A172 (cell line): ENCODE results near the gene PSMD1. TPM values are rescaled to one million over a fixed set of nuclear protein-coding genes. Genes with fewer than 3 reads are reported as not detected.

Experiments
- DNase-seq: peaks from one replicate; pipeline ENCODE4 v3.0.0-alpha.2; 2015; ENCODE audit warnings: low spot score
- total RNA-seq: library from RNA; depleted of rRNA; stranded (reverse); fragments of >200 nt; shearing (Covaris generic); gene quantifications from 2 replicates; pipeline ENCODE4 v1.2.3, GENCODE V29; 2014

The PSMD1 gene
- total RNA-seq, 1 experiment from 2014 or later, result 259 TPM

DNA sequence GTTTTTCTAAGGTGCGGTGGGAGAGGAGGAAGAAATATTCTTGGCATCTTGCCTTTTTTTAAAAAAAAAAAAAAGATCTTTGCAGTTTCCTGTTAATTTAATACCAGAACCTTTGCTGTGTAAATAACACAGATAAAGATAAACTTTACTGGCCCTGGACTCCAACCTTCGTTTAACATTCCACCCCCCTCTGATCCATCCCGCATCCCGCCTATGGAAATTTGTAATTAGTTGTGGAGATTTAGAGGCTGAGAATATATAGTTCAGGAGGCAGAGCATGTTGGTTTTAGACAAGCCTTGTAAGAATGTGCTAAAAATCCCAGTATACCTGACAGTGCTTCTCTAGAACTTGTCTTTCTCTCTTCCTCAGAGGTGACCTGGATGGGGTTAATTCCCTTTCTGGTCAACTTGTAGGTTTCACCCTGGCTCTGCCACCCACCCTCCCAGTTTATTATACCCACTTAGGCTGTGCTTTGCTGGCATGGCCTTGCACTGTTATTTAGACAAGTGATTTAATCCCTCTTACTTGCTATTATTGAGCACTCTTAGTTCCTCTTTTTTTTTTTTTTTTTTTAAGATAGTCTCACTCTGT, 22.3 kb upstream of the PSMD1 start:
- DNase-seq, result no peak

GRCh38 chr2:231036131-231036530, 20.5 kb upstream of the PSMD1 start:
- DNase-seq, result no peak

DNA sequence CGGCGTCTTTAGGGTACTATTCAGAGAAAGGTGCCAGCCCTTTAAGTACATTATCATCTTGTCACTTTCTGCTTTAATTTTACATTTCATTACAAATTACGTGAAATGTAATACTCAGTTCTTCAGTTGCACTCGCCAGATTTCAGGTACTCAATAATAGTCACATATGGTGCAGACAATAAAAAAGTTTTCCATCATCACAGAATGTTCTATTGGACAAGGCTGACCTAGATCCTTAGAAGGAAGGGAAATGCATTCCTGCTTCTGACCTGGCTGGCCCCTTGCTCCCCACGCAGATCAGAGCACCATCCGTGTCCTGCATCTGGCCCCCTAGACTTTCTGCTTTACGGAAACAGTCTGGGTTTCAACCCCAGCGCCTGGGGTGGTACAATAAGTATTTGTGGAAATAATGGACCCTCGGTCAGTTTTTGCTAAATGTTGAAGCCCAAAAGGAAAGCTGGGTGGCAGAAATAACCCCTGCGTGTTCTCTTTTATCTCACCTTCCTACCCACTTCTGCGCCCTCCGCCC, 20.0 kb upstream of the PSMD1 start:
- no peak for DNase-seq

DNA sequence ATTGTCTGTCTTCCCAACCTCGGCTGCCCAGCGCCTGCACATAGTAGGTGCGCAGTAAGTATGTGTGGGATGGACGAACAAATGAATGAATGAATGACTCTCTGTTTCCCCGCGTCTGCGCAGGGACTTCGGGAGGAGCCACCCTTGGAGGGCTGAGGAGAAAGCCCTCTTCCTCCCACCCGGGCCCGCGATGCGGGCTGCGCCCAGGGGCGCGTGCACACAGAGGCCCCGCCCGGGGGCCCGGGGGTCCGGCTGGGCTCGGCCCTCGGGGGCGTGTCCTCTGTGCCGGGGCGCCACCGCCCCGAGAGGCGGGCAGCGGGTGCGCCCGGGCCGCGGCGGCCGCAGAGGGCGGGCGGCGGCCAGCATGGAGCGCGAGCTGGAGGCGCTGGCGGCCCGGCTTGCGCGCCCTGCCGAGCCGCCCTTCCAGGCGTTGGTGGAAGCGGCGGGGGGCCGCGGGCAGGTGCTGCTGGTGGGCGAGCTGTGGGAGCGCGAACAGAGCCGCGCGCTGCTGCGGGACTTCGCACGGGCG, 19.4 kb upstream of the PSMD1 start, which contains the start of gene C2orf72:
Gene C2orf72 (plus strand): TSS at position 322 of the 529 bp plus-strand sequence. CDS start 43 bp downstream, at position 365.
- no peak for DNase-seq

DNA sequence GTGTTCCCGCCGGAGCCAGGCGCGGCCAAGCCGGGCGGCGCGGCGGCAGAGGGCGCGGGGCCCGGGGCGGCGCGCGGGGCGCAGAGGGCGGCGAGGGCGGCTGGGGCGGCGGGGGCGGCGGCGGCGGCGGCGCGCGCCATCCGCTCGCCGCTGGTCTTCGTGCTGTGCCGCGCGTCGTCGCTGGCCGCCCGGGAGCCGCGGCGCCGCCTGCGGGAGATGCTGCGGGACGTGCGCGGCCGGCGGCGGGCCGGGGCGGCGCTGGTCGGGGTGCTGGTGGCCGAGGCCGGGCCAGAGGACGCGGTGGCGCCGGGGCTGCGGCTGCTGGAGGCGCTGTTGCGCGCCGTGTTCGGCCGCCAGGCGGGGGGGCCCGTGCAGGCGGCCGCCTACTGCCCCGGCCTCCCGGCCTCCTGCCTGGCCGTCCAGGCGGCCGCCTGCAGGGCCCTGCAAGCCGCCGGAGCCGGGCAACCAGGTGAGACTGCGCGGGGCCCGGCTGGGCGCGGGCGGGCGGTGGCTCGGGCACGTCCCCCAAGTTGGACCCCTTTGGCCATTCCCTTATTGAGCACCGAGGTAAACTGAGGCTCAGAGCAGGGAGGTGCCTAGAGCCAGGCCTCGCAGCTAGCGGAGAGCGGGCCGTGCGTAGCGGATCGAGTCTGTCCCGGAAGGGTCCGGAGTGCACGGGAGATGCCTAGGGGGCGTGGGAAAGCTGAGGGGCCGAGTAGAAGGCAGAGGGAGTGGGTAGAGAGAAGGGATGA, 18.8 kb upstream of the PSMD1 start:
- DNase-seq, result no peak

DNA sequence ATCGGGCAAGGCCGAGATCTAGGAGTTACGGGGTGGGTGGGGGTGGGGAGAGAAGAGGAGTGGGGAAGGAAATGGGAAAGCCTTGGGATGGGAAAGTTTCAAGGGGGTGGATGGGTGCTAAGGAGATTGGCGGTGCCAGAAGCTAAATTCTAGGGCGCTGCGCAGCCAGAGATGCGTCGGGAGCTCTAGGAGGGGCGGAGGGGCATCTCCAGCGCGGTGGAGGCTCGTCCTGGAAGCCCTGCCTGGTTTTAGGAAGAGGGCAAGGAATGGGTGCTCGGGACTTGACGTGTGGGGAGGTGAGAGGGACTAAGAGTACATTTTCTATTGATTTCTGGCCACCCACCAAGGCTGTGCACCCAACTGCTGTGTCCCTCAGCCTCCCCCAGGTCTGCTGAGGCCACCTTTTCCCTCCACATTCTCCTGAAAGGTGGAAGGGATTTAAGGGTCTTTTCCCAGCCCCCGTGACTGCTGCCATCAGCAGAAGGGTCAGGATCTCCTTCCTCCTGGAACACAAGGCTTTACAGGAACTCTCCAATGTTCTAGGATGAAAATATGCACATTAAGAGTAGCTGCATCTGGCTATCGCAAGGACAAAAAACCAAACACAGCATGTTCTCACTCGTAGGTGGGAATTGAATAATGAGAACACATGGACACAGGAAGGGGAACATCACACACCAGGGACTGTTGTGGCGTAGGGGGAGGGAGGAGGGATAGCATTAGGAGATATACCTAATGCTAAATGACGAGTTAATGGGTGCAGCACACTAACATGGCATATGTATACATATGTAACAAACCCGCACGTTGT, 18.0 kb upstream of the PSMD1 start:
- DNase-seq, result no peak

DNA sequence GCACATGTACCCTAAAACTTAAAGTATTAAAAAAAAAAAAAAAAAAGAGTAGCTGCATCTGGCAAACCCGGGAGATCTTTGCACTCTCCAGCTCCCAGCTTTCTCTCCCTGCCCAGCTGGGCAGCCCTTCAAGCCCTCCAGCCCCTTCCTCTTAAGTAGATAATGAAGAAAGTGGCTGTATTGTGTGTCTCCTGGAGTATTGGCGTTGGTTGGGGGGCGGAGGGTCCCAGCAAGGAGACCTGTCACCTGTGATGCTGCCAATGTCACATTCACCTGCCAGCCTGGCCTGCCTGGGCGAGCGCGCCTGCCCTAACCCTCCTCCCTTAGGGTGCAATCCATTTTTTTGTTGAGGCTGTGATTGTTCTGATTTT, 17.4 kb upstream of the PSMD1 start:
- DNase-seq, result no peak

DNA sequence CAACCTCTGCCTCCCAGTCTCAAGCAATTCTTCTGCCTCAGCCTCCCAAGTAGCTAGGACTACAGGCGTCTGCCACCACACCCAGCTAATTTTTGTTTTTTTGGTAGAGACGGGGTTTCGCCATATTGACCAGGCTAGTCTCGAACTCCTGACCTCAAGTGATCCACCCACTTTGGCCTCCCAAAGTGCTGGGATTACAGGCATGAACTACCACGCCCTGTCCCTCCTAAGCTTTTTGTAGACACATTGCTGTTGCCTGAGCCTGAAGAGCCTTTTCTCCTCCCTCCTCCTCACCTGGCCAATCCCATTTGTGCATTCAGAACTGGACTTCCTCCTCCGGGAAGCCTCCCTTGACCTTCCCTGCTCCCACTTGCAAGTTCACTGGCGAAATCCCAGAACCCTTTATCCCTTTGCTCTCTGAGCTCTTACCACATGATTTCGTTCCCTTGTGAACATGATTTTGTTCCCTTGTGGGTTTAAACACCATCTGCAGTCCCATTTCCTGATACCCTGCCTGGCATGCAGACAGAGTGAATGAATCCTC, 16.8 kb upstream of the PSMD1 start:
- no peak for DNase-seq

- peak; percentile 26 for DNase-seq
These were observed 15.5 kb upstream of the PSMD1 start for GRCh38 chr2:231041061-231041689.

DNA sequence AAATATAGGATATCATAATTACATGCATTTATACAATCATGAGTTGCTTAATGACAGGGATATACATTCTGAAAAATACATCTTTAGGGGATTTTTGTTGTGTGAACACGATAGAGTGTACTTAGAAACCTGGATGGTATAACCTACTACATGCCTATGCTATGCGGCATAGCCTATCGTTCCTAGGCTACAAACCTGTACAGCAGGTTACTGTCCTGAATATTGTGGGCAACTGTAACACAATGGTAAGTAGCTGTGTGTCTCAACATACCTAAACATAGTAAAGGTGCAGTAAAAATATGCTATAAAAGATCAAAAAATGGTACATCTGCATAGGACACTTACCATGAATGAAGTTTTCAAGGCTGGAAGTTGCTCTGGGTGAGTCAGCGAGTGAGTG, 12.9 kb upstream of the PSMD1 start:
- no peak for DNase-seq

- no peak for DNase-seq
These were observed 9.8 kb upstream of the PSMD1 start for GRCh38 chr2:231046916-231047273.

DNA sequence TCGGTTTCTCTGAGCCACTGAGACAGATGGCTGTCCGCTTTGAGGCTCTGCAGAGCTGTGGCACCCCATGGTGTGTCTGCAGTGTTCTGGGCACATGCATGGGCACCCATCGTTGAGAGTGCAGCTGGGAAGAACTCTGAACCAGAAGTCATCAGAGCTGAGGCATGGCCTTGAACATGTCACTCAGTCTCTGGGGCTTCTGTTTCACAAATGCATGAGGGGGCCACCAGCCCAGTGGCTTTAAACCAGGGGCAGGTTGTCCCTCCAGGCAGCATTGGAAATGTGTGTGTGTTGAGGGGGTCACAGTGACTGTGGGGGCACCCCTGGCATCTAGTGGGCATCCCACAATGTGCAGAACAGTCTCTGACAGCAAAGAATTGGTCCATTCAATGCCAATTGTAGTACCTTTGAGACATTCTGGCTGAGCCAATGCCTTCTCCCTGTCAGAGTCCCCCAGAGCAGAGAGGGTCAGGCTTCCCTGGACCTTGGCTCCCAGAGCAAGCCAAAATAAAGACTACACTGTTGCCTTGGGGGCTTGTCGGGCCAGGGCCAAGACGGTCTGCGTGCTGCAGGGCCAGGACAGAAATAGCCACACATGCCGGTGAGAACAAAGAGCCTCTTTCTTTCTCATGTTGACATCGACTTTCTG, 9.3 kb upstream of the PSMD1 start:
- DNase-seq, result no peak

DNA sequence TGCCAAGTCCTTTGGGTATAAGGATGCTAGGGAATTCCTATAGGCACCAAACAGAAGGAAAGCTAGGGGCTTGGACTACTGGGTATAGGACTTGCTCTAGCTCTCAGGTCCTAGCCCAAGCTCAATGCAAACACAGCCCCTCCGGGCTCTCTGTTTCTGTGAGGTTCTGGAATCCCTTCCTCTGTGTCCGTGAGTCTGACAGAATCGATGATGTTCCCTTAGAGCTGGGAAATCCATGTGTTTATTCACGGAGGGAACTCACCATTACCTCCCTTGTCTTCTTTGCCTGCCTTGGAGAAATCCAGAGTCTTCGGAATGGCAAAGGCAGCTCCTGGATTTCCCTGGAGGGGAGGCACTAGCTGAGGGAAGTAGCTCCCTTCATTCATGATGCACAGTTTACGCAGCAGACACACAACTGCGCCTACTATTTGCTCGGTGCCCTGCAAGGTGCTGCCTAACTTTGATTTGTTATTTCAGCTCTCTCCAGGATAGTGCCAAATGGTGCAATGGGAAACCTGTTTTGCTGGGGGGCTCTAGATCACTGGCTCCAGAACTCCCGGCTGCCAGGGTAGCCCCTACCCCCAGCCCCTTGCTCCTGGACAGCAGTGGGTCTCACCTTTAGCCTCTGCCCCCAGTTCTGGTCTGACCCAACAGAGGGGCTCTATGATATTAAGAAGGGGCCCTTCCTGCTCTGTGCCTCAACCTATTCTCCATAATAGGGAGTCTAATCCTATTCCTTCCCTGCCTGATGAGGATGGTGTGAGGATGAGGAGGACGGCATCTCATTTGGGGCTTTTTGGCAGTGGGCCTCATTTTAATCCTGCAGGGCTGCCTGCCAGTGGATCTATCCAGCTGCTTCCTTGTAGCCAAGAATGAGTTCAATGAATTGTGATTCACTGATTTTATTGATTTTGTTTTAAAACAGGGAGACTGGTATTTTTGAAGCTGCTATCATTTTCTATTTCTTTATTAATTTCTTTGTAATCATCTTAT, 8.4 kb upstream of the PSMD1 start:
- DNase-seq, result no peak

DNA sequence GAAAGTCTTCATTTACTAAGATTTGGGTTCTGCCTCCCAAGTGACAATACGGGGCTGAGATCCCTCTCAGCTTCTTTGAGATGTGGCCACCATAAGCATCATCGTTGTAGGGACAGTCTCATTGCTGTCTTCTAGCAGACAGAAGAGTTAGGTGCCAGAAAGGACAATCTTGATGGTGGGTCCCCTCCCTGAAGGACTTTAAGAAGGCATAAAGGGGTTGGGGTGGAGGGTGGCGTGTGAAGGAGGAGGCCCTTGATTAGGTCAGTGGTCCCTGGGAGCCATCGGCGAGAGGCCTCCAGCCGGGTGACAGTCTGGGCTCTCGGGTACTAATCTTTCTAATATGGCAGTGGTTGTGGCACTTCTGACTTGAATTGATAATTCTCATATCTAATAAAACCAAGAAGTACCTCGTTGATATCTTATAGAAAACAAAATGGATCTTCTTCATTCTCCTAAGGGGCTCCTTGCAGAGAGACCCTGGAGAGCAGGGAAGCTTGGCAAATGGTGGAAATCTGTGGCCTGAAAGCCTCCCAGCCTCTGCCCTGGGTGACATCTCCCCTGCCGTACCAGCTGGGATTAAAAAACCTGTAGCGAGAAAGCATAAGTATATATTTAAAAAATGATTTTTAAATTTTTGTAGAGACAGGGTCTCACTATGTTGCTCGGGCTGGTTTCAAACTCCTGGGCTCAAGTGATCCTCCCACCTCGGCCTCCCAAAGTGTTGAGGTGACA, 7.2 kb upstream of the PSMD1 start:
- DNase-seq, result no peak

DNA sequence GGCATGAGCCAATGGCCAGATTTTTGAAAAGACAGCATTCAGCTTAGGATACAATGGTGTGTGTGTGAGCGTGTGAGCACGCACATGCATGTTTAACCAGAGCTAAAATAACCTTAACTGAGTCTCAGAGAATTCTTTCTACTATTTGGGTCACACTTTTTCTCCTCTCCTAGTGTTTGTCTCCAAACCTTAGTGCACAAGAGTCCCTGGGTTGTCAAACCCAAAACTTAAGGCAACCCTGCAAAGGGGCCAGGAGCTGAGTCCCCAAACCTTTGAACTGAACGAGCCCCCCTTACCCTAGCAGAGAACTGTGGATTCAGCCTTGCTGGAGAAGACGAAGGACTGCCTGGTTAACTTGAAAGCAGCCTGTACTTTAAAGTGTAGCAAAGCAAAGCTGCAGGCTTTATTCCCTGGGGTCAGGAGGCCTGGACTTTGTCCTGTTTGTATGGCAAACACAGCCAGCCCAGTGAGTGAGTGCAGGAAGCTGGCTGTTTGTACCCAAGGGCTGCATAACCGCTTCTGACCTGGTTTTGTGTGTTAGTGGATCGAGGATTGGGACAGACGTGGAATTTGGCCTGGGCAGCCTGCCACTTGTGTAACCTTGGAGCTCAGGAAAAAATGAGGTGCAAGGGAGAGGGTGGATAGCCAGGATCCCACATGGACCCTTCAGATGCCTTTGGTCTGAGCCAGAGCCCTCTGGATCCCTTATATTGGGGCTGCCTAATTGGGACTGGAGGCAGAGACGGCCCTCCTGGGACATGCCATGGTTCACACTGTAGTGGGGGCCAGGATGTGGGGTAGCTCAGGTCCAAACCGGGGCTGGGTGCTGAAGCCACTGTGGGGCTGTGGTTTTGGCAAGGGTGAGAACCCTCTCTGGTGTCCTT, 6.4 kb upstream of the PSMD1 start:
- no peak for DNase-seq

- DNase-seq, result no peak
These were observed 5.6 kb upstream of the PSMD1 start for GRCh38 chr2:231051116-231051515.

GRCh38 chr2:231052494-231053451, 3.9 kb upstream of the PSMD1 start:
- DNase-seq, result peak; percentile 60
